Esophagus muscularis mucosa (tissue), 3 donors: ENCODE measurements around the gene SERPINI1.

Source experiments
- CTCF ChIP-seq, 3 experiments: fragments of 200-600 bp in 2 of 3; fragments of 450-650 bp in 1 of 3; sonication (generic) in 2 of 3; IDR thresholded peaks; one replicate each; pipeline ENCODE4 v1.5.1; 2017 to 2019; ENCODE audit warnings: antibody characterized with exemption in 3 of 3, mild to moderate bottlenecking in 2 of 3, moderate library complexity in 1 of 3
- POLR2AphosphoS5 ChIP-seq, 2 donors: sonication (generic); formaldehyde crosslinking; IDR thresholded peaks; one replicate each; pipeline ENCODE4 v1.6.1; 2017; ENCODE audit warnings: antibody characterized with exemption in 2 of 2

GRCh38 chr3:167776066-167776685 is 40.7 kb downstream of the SERPINI1 start:
- no peak for TF ChIP-seq CTCF (IDR thresholded peaks at IDR 0.05)
- no peak for TF ChIP-seq POLR2AphosphoS5 (IDR thresholded peaks at IDR 0.05)
